Limb (tissue), 2 donors: ENCODE measurements around the gene PRSS16.
"Not testable (repeated sequence)": the region's sequence is repeated elsewhere in the genome, so short reads cannot be mapped to it uniquely, and the experiment has no call there.

Source experiments
- DNase-seq, 2 donors: peaks; one replicate each; pipeline ENCODE4 v3.0.0-alpha.2; 2016; ENCODE audit errors: extremely low spot score in 2 of 2

Gene PRSS16

GRCh38 chr6:27247133-27247836, at the start of gene PRSS16:
Gene PRSS16, plus strand, starts transcription at chr6:27247701. Its CDS starts 37 bp downstream, at chr6:27247738.
- no peak for DNase-seq

GRCh38 chr6:27205375-27206278, 41.9 kb upstream of the PRSS16 start:
- peak in 1 of 2 donors; percentile 53 for DNase-seq

GRCh38 chr6:27206806-27207205, 40.7 kb upstream of the PRSS16 start:
- no peak for DNase-seq

- no peak for DNase-seq
Measured at GRCh38 chr6:27208042-27208441, 39.5 kb upstream of the PRSS16 start.

GRCh38 chr6:27209196-27209595, 38.3 kb upstream of the PRSS16 start:
- no peak for DNase-seq

- no peak for DNase-seq
Measured at GRCh38 chr6:27209659-27210269, 37.7 kb upstream of the PRSS16 start.

- DNase-seq = not testable (repeated sequence)
Measured at GRCh38 chr6:27213091-27213517, 34.4 kb upstream of the PRSS16 start.

GRCh38 chr6:27213544-27214125, 33.9 kb upstream of the PRSS16 start:
- DNase-seq = no peak

- no peak for DNase-seq
Measured at GRCh38 chr6:27214126-27214601, 33.3 kb upstream of the PRSS16 start.

GRCh38 chr6:27216874-27217273, 30.6 kb upstream of the PRSS16 start:
- DNase-seq = no peak

- DNase-seq = not testable (repeated sequence)
Measured at GRCh38 chr6:27222971-27223370, 24.5 kb upstream of the PRSS16 start.

- DNase-seq = no peak
Measured at GRCh38 chr6:27224729-27225128, 22.8 kb upstream of the PRSS16 start.

- no peak for DNase-seq
Measured at GRCh38 chr6:27228963-27229477, 18.5 kb upstream of the PRSS16 start.

- no peak for DNase-seq
Measured at GRCh38 chr6:27230758-27231111, 16.8 kb upstream of the PRSS16 start.

- DNase-seq = no peak
Measured at GRCh38 chr6:27234576-27234975, 12.9 kb upstream of the PRSS16 start.

GRCh38 chr6:27237089-27237803, 10.3 kb upstream of the PRSS16 start:
- peak in 1 of 2 donors; percentile 38 for DNase-seq

GRCh38 chr6:27238010-27238983, 9.2 kb upstream of the PRSS16 start:
- peak in 1 of 2 donors; percentile 42 for DNase-seq

GRCh38 chr6:27239258-27239657, 8.2 kb upstream of the PRSS16 start:
- no peak for DNase-seq

GRCh38 chr6:27241443-27241842, 6.1 kb upstream of the PRSS16 start:
- DNase-seq = no peak
